ENCODE results near the gene SOCS7.

SOCS7 gene

GRCh38 chr17:38351412-38352222 lies at the start of gene SOCS7:
SOCS7 (plus strand) TSS chr17:38351844; CDS start chr17:38352053, 209 bp downstream.
- DNase-seq (ENCODE audit: extremely low read depth in 1 of 2, low read depth in 1 of 2) = peak; percentile 83 to 85

DNA sequence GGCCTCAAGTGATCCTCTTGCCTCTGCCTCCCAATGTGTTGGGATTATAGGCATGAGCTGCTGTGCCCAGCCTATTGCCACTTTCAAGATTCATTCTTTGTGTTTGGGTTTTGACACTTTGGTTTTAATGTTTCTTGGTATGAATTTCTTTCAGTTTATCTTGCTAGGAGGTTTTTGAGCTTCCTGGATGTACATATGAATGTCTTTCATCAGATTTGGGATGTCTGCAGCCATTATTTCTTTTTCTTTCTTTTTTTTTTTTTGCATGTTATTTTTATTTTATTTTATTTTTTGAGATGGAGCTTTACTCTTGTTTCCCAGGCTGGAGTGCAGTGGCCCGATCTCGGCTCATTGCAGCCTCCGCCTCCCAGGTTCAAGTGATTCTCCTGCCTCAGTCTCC lies 36.1 kb upstream of the SOCS7 start:
- DNase-seq (ENCODE audit: extremely low read depth in 1 of 2, low read depth in 1 of 2) = no peak

GRCh38 chr17:38317081-38317480 lies 34.6 kb upstream of the SOCS7 start:
- no peak for DNase-seq (ENCODE audit: extremely low read depth in 1 of 2, low read depth in 1 of 2)

DNA sequence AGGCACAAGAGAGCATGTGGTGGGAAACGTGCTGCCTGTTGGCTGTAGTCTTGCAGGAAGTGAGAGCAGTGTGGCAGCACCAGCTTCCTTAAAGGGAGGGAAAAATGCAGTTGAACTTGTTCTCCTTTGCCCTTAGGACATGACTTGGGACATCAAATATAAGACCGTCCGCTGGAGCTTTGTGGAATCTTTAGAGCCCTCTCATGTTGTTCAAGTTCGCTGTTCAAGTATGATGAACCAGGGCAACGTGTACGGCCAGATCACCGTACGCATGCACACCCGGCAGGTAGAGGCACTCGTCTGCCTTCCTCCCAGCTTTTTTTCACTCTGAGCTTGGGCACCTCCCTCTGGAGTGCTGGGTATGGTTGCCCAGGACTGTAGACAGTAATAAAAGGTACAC lies 31.2 kb upstream of the SOCS7 start:
- DNase-seq (ENCODE audit: extremely low read depth in 1 of 2, low read depth in 1 of 2) = no peak

DNA sequence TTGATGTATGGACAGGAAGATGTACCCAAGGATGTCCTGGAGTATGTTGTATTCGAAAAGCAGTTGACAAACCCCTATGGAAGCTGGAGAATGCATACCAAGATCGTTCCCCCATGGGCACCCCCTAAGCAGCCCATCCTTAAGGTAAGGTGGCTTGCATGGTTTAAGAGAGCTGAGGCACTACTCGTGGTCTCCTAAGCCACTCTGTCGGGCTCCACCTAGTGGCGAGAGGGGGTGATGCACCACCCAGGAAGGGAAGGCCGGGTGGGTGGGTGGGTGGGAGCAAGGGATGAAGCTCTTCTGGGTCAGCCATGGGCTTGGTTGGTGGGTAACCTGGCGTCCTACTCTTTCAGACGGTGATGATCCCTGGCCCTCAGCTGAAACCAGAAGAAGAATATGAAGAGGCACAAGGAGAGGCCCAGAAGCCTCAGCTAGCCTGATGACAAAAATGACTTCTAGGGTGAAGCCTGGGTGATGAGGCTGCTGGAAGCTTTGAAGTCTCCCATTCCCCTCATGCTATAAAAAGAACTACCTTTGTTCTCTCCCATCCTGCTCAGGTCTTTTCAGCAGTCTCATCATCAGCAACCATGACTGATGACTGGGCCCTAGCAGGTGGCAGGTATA lies 29.4 kb upstream of the SOCS7 start:
- peak; percentile 31 to 49 for DNase-seq (ENCODE audit: extremely low read depth in 1 of 2, low read depth in 1 of 2)

- DNase-seq (ENCODE audit: extremely low read depth in 1 of 2, low read depth in 1 of 2) = no peak
These were observed 28.7 kb upstream of the SOCS7 start for GRCh38 chr17:38322897-38323296.

DNA sequence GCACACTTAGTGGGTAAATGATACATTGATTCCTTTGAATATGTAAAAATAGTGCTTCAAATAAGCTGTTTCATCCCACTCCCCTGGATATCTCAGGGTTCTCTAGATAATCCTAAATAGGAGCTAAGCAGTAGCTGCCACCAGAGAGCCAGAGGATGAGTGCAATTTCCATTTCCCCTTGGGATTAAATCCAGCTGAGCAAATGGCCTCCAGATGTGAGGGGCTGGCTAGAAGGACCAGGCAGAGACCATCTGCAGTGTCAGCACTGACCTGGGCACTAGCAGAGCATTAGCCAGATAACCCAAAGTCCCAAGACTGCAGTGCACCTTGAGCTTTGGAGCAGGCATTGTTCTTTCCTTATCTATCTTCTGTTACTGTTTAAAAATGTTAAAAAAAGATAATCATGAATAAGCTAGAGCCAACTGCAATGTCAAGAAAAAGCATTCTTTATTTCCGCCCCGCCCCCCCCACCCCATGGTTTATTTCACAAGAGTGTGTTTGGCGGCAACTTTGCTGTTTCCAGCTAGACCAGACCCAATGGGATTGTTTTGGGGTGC lies 27.4 kb upstream of the SOCS7 start:
- DNase-seq (ENCODE audit: extremely low read depth in 1 of 2, low read depth in 1 of 2) = no peak

- no peak for DNase-seq (ENCODE audit: extremely low read depth in 1 of 2, low read depth in 1 of 2)
These were observed 26.9 kb upstream of the SOCS7 start for GRCh38 chr17:38324772-38325171.

DNA sequence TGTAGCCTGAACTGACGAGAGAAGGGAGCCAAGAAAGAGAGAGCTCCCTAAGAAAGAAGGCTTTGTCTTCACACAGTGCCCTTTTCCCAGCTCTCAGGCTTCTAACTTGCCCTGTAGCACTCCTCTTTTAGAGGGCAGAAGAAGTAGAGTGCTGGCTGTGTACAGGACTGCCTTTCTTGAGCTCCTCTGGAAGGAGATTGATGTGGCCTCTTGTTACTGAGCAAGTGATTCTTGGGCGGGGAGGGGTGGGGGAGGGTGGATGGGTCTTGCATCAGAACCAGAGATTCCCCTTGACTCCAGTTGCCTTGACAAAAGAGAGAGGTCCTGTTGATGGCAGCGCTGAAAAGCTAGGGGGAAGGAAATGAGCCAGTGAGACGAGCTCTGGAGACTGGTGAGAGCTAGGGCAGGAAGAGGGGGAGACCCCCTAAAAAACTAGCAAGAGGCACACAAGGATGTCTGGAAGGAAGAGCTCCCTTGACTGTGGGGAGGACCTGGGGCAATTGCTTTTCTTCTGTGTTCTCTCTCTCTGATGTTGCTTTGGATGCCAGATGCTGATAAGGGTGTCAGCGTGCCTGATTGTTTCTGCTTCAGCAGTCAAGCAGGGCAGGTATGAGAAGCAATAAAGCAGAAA lies 26.3 kb upstream of the SOCS7 start:
- DNase-seq (ENCODE audit: extremely low read depth in 1 of 2, low read depth in 1 of 2) = no peak

GRCh38 chr17:38326996-38327792 lies 24.4 kb upstream of the SOCS7 start:
- no peak for DNase-seq (ENCODE audit: extremely low read depth in 1 of 2, low read depth in 1 of 2)

GRCh38 chr17:38327936-38328335 lies 23.7 kb upstream of the SOCS7 start:
- no peak for DNase-seq (ENCODE audit: extremely low read depth in 1 of 2, low read depth in 1 of 2)

DNA sequence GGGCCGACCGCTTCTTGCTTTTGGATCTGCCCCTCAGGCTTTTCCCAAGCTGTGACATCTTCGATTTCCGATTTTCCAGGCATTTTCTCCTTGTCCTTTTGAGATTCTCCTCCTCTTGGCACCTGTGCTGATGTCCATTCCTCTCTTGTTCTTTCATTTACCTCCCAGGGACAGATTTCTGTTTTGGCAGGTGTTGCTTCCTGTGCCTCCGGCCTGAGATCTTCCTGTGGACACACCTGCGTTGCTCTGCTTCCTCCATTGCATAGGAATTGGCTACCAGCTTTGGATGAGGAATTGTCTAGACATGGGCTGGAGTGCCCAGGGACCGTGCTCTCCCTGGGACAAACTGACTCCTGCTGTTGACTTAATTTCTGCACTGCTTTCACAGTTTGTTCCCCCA lies 23.0 kb upstream of the SOCS7 start:
- DNase-seq (ENCODE audit: extremely low read depth in 1 of 2, low read depth in 1 of 2) = no peak

- no peak for DNase-seq (ENCODE audit: extremely low read depth in 1 of 2, low read depth in 1 of 2)
These were observed 22.4 kb upstream of the SOCS7 start for GRCh38 chr17:38329284-38329683.

GRCh38 chr17:38329808-38330730 lies 21.6 kb upstream of the SOCS7 start:
- DNase-seq (ENCODE audit: extremely low read depth in 1 of 2, low read depth in 1 of 2) = no peak

GRCh38 chr17:38330941-38331411 lies 20.7 kb upstream of the SOCS7 start:
- DNase-seq (ENCODE audit: extremely low read depth in 1 of 2, low read depth in 1 of 2) = no peak

DNA sequence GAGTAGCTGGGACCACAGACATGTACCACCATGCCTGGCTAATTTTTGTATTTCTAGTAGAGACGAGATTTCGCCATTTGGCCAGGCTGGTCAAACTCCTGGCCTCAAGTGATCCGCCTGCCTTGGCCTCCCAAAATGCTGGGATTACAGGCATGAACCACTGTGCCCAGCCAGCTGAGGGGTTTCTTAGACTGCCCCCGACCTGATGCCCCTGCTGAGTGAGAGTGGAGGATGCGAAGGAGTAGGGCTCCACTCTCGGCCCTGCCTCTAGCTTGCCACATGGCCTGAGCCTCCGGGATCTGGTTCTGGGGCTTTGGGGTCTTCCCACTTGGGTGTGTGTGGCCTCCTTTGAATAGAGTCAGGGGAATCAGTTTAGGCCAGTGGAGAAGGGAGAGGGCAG lies 18.9 kb upstream of the SOCS7 start:
- DNase-seq (ENCODE audit: extremely low read depth in 1 of 2, low read depth in 1 of 2) = no peak

- peak in 1 of 2 donors; percentile 14 for DNase-seq (ENCODE audit: extremely low read depth in 1 of 2, low read depth in 1 of 2)
These were observed 17.9 kb upstream of the SOCS7 start for GRCh38 chr17:38333635-38334295.

DNA sequence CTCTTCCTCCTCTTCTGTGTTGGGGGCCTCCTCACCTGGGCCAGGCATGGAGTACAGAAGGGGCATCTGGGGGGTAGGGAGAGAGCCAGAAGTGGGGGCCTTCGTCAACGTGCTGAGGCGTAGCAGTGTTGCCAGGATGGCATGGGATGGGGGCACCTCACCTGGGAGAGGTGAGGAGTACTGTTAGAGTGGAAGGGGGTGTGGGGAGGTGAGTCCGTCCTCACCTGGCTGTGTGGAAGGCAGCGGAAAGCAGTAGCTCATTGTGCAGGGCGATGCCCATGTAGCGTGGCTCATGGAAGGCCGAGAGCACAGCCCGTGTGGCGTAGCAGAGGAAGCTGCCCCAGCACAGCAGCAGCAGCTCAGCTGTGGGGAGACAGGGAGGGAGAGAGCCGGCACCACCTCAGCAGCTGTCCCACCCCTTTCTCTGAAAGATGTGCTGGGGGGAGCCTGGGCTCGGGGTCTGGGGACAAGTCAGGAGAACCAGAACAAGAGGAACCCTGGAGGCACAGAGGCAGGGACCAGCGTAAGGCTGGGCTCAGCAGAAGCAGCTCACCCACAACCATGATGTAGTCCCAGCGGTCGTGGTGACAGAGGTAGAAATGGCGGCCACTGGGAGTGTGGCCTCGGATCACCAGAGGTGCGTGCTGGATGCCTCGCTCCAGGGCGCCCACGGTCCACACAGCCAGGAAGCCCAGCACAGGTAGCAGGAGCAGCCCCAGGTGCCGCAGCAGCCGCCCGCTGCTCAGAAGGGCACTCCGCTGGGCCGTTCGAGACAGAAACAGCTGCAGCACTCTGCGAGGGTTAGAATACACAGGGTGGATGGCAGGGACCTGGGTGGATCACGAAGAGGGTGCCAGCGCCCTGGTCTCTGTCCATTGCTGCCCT lies 16.9 kb upstream of the SOCS7 start:
- no peak for DNase-seq (ENCODE audit: extremely low read depth in 1 of 2, low read depth in 1 of 2)
